HT1080 (cell line): Measurements from ENCODE around the gene PNPLA2. TPM values are rescaled to one million over a fixed set of nuclear protein-coding genes. Genes with fewer than 3 reads are reported as not detected.

Experiments
- DNase-seq: peaks from one replicate; pipeline ENCODE4 v3.0.0-alpha.2; 2015; ENCODE audit warnings: low read depth
- total RNA-seq: library from RNA; depleted of rRNA; stranded (reverse); fragments of >200 nt; shearing (Covaris generic); gene quantifications from 2 replicates; pipeline ENCODE4 v1.2.3, GENCODE V29; 2014

PNPLA2 gene
- total RNA-seq, 1 experiment from 2014 or later: 39.0 TPM

DNA sequence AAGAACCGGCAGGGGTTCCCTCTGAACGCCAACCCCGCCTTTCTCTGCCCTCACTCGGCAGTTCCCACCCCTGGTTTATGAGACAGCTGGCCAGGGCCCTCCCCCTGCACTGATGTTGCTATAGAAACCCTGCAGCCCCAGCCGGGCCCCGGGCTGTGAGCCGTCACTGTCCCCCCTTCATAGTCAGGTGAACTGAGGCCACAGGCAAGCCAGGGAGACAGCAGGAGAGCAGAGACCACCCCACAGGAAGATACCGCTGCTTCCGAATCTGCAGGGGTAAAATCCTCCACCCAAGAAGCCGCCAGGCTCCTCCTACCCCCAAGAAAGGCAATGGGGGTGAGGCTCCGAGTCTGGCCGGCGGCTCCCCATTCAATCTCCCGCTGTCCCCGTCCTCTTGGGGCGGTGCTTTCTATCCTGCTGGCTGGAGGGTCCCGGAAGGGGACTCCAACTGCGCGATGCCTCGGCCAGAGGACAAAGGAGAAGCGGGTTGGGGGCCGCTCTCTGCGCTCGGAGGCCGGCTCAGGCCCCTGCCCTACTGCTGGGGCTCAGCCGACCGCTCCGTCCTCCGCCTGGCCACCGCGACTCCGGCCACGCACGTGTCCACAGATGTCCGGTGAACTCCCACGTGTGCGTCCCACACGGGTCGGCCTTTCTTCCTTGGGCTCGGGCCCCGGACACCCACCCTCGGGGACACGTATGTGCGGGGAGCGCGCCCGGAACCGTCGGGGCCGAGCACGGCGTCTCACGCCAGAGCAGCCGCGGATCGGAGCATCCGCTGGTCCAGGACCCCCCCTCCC lies 21.2 kb upstream of the PNPLA2 start:
- peak; percentile 82 for DNase-seq

DNA sequence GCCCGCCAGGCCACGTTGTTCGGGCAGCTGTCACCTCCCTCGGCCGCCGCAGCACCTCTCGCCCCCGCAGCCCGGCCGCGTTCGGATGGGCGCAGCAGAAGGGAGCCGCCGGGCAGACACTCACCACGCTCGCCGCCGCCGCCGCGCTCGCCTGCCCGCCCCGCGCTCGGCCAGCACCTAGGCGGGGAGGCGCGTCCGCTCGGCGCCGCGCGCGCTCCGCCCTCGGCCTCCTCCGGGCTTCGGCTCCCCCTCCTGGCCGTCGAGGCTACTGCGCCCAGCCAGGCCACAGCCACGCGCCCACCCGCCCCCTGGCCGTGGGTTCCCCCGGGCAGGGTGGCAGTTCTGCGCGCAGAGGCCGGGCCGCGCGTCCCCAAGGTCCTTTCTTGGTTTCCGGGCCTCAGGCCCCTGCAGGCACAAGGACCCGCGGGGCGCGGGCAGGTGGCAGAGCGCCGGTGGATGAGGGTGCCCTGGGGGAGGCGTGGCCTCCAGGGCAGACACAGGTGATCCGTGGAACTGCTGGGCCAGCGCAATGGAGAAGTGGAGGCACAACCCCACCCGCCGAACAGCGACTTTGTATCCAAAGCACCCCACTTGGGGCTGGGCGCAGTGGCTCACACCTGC lies 20.5 kb upstream of the PNPLA2 start, which contains the start of gene SLC25A22:
TSS of gene SLC25A22 (minus strand) at position 189 of the 621 bp plus-strand sequence. CDS start 3,275 bp downstream, outside the sequence.
- peak; percentile 59 for DNase-seq

DNA sequence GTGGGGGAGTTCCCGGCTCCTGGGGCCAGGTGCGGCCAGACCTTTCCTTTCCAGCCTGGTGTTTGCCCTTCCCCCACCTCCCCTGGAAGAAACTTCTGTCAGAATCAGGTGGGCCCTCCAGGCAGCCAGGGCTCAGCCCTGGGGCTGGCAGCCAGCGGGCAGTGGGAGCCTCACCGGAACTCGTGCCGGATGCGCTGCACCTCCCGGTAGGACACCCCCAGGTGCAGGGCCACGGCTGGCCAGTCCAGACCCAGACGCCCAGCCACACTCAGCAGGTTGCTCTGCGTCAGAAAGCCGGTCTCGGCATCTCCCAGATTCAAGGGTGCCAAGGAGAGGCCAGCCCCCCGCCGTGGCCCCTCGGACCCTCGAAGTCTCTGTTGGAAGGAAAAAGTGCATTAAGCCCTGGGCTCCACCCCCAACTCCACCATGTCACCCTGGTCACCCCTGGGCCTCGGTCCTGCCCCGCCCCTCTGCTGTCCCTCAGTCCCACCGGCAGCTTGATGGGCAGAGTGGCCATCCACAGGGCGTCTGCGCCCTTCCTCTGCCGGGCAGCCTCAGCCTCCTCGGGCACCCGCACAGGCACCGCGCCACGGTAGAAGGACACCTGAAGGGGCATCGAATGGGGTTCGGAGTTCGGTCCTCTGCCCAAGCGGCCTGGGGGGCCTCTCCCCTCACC lies 18.9 kb upstream of the PNPLA2 start:
- no peak for DNase-seq

DNA sequence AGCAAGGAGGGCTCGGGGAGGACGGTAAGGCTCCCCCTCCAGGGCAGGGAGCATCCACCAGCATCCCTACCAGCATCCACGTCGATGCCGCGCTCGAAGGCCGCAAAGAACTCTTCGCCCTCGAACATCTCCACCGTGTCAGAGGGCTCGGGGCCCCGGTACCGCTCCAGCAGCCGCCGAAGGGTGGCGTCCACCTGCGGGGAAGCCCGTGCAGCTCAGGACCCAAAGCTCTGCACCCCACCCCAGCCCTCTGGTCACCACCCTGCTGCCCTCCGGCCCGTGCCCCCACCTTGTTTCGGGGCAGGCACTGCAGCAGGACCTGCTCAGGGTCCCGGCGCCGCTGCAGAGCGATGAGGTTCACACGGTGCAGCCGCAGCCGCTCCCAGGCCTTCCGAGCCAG lies 18.2 kb upstream of the PNPLA2 start:
- no peak for DNase-seq

DNA sequence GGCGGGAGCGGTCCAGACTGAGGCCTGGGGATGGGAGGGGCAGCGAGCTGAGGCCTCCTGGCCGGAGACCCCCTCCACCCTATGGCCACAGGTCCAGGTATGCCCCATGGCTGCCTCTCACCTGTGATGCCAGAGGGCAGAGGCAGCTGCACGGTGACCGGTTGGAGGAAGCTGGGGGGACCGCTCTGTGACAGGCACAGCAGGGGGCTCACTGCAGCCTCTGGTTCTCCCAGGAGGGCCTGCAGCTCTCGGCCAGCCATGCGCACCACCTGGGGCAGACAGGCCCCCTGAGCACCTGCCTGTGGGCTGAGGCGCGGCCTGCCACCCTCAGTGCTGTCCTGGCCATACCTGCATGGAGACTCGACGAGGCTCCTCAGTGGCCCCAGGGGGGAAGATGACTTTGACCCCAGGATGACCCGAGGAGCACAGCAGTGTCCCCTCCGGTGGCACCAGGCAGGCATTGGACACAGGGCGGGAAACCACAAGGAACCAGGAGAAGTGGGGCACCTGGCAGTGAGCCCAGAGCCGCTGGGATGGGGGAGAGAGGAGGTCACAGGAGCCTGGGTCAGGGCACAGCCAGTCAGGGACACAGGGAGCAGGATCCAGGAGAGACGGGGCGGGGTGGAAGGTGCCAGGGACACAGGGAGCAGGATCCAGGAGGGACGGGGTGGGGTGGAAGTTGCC lies 17.5 kb upstream of the PNPLA2 start:
- DNase-seq: no peak

DNA sequence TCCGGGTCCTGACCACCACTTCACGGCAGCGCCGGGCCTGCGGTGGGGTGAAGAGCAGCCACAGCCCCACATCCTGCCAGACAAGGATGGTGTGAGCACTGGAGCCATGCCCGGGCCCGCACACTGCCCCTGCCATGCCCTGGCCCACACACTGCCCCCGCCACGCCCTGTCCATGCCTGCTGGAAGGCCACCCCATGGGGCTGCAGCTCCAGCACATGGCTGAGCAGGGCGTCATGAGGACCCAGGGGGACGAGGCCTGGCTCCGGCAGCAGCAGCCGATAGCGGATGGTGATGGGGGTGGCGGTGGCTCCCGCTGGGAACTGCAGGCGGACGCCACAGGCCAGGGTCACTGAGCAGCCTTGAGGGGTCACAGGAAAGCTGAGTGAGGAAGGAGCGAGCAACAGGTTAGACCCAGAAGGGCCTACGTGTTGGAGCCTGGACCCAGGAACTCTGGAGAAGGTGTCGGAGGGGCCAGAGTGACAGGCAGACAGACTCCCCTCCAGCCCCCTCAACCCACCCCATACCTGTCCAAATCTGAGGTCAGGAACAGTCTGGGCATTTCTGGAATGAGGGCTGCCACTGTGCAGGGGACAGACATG lies 16.6 kb upstream of the PNPLA2 start:
- no peak for DNase-seq

DNA sequence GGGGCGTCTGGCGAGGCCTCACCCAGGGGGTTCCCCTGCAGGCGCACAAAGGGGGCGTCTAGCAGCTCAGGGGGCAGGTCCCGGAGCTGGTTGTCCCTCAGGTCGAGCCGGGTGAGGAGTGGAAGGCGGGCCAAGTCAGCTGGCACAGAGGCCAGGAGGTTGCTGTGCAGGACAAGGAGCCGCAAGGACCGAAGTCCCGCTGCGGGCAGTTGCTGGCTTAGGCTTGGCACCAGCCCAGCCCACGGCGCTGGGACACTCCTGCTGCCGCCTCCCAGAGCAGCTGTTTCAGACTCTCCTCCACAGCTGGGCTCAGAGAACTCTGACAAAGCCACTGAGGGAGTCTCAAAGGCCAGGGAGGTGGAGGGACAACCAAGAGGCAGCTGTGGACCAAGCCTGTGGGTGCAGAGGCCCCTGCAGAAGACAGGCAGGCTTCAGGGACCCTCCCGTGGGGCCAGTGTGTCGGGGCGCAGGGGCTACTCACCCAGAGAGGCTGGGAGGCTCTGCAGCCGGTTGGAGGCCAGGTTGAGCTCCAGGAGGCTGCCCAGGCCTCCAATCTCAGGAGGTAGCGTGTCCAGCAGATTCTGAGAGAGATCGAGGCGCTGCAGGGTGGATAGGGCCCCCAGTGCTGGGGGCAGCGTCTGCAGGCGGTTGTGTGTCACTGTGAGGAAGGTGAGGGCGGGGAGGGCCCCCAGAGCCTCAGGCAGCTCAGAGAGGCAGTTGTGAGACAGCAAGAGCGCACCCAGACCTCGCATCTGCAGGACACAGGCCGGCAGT lies 15.8 kb upstream of the PNPLA2 start:
- no peak for DNase-seq

DNA sequence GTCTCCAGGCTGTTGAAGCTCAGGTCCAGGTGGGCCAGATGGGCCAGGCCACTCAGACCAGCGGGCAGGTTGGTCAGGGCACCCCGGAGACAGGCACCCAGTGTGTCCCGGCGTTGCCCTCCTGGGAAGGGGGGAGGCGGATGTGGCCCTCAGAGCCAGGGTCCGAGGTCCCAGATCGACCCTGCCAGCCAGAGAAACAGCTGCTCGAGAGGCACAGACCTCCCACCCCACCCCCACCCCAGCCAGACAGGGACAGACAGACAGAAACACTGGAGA lies 15.3 kb upstream of the PNPLA2 start:
- no peak for DNase-seq

DNA sequence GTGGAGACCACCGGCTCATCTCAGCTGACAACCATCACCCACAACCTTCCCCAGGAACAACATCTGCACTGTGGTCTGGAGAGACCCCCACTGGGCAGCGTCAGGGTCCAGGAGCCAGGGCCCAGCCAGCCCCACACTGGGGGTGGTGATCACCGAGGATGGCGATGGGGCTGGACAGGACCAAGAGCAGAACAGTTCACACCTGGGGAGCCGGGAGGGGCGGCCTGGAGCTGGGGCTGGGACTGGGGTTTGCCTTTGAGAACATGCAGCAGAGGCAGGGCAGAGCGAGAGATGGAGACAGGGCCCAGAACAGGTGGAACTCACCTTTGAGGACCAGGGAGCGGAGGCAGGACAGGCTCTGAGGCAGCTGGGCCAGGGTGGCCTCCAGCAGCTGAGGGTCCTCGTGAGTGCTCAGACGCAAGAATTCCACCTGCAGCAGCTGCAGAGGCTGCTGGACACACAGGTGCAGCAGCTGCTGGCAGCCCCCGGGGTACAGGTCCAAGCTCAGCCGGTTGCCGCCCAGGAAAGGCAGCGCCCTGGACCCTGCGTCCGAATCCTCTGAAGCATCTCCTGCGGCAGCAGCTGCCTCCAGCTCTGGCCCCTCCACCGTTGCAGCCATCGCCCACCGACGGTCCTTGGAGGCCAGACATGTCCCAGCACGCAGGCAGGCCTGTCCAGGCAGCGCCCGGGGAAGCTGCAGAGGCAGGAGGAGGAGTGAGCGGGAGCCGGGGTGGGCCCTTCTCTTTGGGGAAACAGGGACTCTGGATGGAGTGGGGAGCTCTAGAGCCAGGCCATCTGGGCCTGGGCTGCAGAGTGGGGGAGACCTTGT lies 14.7 kb upstream of the PNPLA2 start:
- no peak for DNase-seq

DNA sequence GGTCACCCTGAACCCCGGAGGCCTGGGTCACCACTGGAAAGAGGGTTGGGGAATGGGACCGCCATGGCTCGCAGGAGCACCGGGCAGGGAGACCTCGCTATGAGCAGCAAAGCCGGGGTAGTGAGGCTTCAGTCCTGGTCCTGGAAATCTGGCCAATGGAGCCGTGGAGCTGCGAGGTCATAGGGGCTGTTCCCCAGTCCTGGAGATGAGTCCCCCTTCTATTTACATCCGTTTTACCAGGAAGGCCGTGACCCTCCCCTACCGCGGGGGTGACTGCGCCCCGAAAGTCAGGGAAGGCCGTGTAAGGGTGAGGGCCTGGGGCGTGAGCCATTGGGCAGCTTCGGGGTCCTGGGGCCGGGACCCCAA lies 14.1 kb upstream of the PNPLA2 start:
- DNase-seq: no peak

DNA sequence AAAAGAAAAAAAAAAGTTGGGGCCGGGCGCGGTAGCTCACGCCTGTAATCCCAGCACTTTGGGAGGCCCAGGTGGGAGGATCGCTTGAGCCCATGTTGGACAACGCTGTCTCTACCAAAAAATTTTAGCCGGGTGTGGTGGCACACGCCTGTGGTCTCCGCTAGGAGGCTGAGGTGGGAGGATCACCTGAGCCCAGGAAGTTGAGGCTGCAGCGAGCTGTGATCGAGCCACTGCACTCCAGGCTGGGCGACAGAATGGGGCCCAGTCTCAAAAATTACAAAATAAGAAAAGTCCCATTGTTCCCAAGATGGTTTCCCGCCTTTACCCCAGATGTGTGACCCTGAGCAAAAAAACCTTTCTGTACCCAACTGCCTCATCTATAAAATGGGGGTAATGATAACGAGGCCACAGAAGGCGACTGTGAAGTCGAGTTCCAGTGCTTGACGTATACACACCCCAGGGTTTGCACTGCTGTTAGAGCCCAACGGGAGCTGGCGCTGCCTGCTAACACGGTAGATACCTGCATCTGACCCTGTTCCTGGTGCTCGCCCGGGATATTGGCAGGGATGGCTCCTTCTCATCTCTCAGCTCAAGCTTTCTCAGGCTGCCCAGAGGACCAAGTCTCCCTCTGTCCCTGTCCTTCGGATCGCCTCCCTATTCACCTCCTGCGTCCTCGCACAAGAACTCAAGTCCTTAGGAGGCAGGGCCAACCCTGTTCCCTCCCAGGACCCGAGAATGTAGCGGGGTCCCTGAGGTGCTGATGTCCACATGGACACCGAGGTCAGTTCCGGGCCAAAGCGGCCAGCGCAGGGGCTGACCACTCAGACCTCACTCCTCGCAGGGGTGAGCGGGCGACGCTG lies 10.1 kb upstream of the PNPLA2 start:
- DNase-seq: no peak

DNA sequence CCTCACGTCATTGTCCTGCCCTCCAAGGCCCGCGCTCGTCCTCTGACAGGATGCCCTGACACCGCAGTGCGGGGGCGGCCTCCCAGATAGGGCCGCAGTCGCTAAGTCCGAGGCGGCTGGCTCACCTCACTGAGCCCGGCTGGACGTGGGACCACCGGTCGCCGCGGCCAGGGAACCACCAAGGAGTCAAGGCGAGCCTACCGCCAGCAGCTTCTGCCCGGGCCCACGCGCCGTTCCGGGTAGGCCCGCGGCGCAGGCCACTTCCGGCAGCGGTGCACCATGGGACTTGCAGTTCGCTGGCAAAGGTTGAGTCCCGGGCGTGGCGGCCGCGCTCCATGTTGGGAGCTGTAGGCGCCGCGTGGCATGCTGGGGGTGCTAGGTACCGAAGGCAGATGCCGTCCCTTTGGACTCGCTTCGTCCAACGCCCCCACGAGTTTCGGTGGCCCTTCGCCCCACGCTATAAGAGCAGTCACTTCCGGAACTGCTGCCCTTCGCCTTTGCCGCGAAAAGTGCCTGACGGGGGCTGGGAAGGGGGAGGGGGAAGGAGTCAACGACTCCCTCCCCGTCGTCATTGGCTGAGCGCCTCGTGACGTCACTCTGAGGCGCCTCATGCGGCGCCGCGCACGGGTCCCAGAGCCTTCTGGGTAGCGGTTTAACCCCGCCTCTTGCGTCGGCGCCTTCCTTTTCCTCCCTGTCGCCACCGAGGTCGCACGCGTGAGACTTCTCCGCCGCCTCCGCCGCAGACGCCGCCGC lies 9.3 kb upstream of the PNPLA2 start, which contains the start of gene RPLP2:
TSS of gene RPLP2 (plus strand) at position 681 of the 753 bp plus-strand sequence. CDS start 268 bp downstream, outside the sequence.
- peak; percentile 95 for DNase-seq

DNA sequence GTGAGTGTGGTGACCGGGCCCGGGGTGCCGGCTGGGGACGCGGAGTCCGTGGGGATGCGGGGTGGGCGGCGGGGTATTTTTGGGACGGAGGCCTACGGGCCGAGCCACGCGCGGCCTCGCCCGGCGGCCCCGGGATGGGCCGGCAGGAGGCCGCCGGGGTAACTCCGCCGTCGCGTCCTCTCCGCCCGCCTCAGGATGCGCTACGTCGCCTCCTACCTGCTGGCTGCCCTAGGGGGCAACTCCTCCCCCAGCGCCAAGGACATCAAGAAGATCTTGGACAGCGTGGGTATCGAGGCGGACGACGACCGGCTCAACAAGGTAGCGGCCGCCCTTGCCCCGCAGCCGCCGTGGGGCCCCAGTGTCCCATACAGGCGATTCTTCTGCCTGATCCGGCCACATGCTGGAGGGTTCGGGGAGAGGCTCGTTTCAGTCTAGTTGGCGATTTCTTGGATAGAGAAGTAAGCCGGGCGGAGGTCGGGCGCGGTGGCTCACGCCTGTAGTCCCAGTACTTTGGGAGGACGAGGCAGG lies 8.6 kb upstream of the PNPLA2 start:
- DNase-seq: no peak

DNA sequence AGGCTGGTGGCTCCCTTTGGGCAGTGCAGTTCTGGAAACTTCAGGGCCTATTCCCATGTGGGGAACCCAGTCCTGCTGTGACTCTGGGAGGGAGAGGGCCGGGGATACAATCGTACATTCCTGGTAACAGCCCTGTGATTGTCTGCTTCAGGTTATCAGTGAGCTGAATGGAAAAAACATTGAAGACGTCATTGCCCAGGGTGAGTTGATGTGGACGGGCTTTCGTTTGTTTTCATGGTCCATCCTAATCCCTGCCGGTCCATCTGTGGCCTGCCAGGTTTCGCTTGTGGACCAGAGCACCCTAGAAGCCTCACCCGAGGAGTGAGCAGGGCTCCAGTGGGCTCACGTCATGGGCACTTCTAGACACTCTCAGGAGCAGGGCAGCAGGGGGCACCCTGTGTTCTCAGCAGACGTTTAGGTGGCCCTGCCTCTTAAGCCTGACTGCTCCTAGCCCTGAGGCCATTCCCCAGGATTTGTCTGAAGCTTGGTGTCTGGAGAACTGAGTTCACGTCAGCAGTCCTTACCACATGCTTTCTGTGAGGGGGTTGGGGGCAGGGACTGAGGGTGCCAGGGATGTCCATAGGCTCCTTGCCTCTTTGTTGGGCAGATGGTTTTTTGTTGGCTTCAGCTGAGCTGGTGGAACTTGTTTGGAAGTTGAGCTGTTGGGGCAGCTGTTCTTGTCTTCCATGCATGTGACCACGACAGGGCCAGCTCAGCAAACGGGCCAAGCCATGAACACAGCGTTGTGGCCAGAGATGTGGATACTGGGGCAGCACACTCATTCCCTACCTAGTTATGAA lies 7.1 kb upstream of the PNPLA2 start:
- no peak for DNase-seq

DNA sequence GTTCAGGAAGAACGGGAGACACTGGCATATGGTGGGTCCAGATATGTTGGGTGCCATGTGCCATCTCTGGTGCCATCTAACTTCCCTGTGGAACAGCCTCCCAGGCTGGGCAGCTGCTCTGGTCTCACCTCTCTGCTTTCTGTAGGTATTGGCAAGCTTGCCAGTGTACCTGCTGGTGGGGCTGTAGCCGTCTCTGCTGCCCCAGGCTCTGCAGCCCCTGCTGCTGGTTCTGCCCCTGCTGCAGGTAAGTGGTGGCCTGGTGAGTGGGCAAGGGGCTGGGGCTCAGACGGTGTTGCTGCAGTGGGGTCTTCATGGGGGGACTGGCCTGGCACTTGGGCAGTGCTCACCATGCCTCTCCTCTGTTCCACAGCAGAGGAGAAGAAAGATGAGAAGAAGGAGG lies 6.3 kb upstream of the PNPLA2 start:
- no peak for DNase-seq

DNA sequence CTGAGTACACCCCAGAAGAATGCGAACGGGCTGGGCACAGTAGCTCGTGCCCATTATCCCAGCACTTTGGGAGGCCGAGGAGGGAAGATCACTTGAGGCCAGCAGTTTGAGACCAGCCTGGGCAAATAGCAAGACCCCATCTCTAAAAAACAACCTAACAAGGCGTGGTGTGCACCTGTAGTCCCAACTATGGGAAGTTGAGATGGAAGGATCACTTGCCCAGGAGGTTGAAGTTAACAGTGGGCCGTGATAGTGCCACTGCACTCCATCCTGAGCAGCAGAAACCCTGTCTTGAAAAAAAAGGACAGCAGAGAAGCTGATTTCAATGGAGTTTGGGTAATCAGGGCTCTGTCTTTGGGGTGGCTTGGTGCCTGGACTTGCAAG lies 5.7 kb upstream of the PNPLA2 start:
- no peak for DNase-seq

DNA sequence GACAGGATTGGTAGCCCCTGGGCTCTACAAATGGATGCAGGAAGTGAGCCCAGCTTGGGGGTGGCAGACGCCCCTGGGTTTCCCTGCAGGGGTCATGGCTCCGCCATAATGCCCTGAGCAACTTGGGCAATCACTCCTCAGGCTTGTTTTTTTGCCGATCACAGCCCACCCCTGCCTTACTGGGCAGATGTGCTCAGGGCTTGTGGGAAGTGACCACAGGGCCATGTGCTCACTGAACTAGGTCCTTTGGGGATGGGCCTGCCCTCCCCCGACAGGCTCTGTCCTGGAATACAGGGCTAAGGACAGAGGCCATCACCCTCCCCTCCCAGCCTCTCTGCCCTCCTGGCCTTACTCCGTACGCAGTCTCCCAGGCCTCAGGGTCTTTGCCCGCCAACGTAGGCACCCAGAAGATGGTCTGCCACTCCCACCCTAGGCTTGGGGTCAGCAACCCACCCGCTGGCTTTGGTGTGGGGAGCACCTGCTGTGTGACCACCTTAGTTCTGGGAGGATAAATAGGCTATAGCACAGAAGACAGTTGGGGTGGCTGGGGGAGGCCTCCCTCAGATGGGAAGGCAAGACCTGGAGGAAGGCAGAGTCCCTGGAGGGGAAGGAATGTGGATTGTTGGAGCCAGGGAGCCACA lies 5.1 kb upstream of the PNPLA2 start:
- DNase-seq: no peak
